ENCODE results near the gene SAPCD2. TPM values are rescaled to one million over a fixed set of nuclear protein-coding genes. Genes with fewer than 3 reads are reported as not detected.

The SAPCD2 gene
- total RNA-seq, 4 donors from 2014 or later: 0.27 to 1.0 (median 0.72) TPM

DNA sequence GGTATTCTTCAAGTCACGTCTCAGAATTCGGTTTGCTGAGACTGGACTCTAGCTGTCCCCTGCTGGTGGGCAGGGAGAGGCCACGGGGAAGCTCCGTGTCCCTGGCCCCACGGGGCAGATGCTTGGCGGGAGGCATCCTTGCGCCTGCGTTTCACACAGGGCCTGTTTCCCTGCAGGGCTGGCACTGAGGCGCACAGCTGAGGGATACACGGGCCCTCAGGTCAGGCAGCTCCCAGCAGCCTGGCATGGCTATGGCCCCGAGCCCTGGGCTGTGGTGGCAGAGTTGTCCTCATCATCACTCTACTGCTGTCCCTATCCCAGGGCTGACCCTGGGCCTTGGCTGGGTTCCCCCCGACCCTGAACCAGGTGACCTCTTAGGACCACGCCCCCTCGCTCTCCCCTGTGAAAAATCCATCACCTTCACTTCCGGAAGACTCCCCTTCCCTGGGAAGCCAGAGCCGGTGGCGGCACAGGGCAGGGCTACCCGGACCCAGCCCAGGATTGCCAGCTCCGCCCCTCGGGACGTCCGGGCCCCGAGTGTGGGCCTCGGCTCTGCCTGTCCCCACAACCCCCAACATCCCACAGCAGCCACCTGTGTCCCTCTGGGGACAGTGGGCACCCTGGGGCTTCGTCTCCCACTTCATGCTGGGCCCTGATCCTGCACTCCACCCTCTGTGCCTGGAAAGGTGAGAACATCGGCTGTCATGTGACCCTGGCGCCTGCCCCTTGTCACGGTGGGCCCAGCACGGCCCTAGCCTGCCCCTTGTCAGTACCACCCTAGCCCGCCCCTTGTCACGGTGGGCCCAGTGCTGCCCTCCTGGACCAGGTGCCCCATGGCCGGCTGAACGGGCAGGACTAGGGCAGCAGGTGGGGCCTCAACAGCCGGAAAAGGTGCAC is 39.1 kb upstream of the SAPCD2 start:
- Histone ChIP-seq H3K36me3 (peaks cover 40 to 44% of the 10 kb centered on the region in 2 donors), H3K4me1 (peaks cover 0 to 4% of the 10 kb centered on the region in 2 donors), H3K27ac (no peak overlapping the region), H3K4me3 (replicated peaks in 1 of 3) (no peak overlapping the region), H3K27me3 (no peaks in the 10 kb centered on the region), H3K9me3 (no peaks in the 10 kb centered on the region)
- TF ChIP-seq, protein P1, sequence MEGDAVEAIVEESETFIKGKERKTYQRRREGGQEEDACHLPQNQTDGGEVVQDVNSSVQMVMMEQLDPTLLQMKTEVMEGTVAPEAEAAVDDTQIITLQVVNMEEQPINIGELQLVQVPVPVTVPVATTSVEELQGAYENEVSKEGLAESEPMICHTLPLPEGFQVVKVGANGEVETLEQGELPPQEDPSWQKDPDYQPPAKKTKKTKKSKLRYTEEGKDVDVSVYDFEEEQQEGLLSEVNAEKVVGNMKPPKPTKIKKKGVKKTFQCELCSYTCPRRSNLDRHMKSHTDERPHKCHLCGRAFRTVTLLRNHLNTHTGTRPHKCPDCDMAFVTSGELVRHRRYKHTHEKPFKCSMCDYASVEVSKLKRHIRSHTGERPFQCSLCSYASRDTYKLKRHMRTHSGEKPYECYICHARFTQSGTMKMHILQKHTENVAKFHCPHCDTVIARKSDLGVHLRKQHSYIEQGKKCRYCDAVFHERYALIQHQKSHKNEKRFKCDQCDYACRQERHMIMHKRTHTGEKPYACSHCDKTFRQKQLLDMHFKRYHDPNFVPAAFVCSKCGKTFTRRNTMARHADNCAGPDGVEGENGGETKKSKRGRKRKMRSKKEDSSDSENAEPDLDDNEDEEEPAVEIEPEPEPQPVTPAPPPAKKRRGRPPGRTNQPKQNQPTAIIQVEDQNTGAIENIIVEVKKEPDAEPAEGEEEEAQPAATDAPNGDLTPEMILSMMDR (IDR thresholded peaks at IDR 0.05): no peak
- no peak for TF ChIP-seq POLR2A (IDR thresholded peaks at IDR 0.05)
- intact Hi-C loops (cut with DNase I): no loop called here
- no peak for DNase-seq
- 84 to 85% methylated on average over 18 to 29 of the region's 34 CpGs for WGBS, 2 donors

DNA sequence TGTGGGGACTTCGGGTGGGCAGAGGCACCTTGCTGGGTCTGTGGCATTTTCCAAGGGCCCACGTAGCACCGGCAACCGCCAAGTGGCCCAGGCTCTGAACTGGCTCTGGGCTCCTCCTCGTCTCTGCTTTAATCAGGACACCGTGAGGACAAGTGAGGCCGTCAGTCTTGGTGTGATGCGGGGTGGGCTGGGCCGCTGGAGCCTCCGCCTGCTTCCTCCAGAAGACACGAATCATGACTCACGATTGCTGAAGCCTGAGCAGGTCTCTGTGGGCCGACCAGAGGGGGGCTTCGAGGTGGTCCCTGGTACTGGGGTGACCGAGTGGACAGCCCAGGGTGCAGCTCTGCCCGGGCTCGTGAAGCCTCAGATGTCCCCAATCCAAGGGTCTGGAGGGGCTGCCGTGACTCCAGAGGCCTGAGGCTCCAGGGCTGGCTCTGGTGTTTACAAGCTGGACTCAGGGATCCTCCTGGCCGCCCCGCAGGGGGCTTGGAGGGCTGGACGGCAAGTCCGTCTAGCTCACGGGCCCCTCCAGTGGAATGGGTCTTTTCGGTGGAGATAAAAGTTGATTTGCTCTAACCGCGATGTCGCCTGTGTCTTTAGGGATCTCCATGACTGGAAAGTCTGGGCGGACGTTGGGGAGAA is 38.4 kb upstream of the SAPCD2 start:
- TF ChIP-seq POLR2A (IDR thresholded peaks at IDR 0.05): no peak
- TF ChIP-seq, protein P1 (IDR thresholded peaks at IDR 0.05): no peak
- peaks cover 0 to 4% of the 10 kb centered on the region in 2 donors for H3K4me1 ChIP-seq
- H3K36me3 ChIP-seq: peaks cover 46 to 48% of the 10 kb centered on the region in 2 donors
- DNase-seq: no peak
- H3K27ac ChIP-seq: no peak overlapping the region
- intact Hi-C loops (cut with DNase I): no loop called here
- H3K9me3 ChIP-seq: no peaks in the 10 kb centered on the region
- no peaks in the 10 kb centered on the region for H3K27me3 ChIP-seq
- 93 to 96% methylated on average over 13 to 27 of the region's 29 CpGs for WGBS, 2 donors
- H3K4me3 ChIP-seq (replicated peaks in 1 of 3): no peak overlapping the region

DNA sequence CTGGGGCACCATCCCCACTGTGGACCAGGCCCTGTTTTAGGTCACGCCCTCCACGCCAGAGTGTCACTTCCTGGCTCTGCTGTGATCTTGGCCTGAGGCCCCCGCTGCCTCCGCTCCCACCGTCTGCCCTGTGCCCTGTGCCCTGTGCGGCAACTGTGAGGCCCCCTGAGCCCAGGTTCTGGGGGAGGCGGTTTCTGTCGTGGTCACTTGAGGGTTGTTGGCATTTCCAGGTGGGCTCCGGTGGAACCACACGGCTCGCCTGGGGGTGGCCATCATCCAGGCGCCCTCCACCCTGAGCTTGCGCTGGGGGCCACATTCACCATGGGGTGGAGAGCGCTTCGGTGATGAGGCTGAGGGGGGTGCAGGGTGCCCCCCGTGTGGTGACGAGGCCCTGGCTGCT is 37.6 kb upstream of the SAPCD2 start:
- Histone ChIP-seq H3K36me3 (peaks cover 54 to 56% of the 10 kb centered on the region in 2 donors), H3K4me3 (replicated peaks in 1 of 3) (no peak overlapping the region), H3K4me1 (no peaks in the 10 kb centered on the region), H3K27me3 (no peaks in the 10 kb centered on the region), H3K9me3 (no peaks in the 10 kb centered on the region), H3K27ac (no peak overlapping the region)
- intact Hi-C loops (cut with DNase I): no loop called here
- TF ChIP-seq POLR2A (IDR thresholded peaks at IDR 0.05): no peak
- TF ChIP-seq, protein P1 (IDR thresholded peaks at IDR 0.05): no peak
- no peak for DNase-seq
- WGBS, 2 donors: 95 to 96% methylated on average over 7 to 14 of the region's 17 CpGs

DNA sequence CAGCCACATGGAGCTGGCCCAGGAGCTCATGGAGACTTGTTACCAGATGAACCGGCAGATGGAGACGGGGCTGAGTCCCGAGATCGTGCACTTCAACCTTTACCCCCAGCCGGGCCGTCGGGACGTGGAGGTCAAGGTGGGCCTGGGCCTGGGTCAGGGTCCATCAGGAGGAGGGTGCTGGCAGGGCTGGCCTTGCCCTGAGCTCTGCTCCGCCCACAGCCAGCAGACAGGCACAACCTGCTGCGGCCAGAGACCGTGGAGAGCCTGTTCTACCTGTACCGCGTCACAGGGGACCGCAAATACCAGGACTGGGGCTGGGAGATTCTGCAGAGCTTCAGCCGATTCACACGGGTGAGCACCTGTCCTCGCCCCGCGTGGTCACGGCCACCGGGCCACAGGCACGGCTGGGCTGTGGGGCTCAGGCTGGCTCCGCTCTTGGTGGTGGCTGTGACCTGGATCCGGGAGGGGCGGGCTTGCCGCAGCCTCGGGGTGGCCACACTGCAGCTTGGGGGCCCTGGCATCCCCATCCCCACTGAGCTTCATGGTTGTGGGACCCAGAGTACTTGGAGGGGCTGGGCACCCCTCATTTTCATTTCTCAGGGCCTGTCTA is 37.1 kb upstream of the SAPCD2 start:
- no peak for DNase-seq
- 88 to 89% methylated on average over 9 to 12 of the region's 27 CpGs for WGBS, 2 donors
- no peak for TF ChIP-seq POLR2A (IDR thresholded peaks at IDR 0.05)
- TF ChIP-seq, protein P1 (IDR thresholded peaks at IDR 0.05): no peak
- Histone ChIP-seq H3K27me3 (no peaks in the 10 kb centered on the region), H3K9me3 (no peaks in the 10 kb centered on the region), H3K4me1 (no peaks in the 10 kb centered on the region), H3K4me3 (replicated peaks in 1 of 3) (no peak overlapping the region), H3K27ac (no peak overlapping the region), H3K36me3 (peaks cover 57% of the 10 kb centered on the region in 2 donors)
- intact Hi-C loops (cut with DNase I): no loop called here
